ENCODE measurements around the gene NIPBL.

DNA sequence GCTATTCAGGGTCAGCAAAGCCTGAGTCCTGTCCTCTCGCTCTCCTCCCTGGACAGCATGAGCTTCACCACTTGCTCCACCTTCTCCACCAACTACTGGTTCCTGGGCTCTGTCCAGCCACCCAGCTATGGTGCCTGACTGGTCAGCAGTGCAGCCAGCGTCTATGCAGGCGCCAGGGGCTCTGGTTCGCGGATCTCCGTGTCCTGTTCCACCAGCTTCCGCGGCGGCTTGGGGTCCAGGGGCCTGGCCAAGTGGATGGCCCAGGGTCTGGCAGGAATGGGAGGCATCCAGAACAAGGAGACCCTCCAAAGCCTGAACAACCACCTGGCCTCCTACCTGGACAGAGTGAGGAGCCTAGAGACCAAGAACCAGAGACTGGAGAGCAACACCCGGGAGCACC, 8.6 kb downstream of the NIPBL start:
- TF ChIP-seq EP300 (IDR thresholded peaks at IDR 0.05; ENCODE audit: borderline replicate concordance) (no peak), CEBPB (IDR thresholded peaks at IDR 0.05) (no peak), YY1 (IDR thresholded peaks at IDR 0.05; ENCODE audit: low read depth) (no peak), TEAD4 (IDR thresholded peaks at IDR 0.05) (no peak), TAF1 (IDR thresholded peaks at IDR 0.05; ENCODE audit: low read depth) (no peak), CREB1 (IDR thresholded peaks at IDR 0.05; ENCODE audit: low read depth) (no peak), NFIC (IDR thresholded peaks at IDR 0.05) (no peak), TCF12 (IDR thresholded peaks at IDR 0.05; ENCODE audit: low read depth) (no peak), EGR1 (IDR thresholded peaks at IDR 0.05) (no peak)
- TF ChIP-seq, protein P1, sequence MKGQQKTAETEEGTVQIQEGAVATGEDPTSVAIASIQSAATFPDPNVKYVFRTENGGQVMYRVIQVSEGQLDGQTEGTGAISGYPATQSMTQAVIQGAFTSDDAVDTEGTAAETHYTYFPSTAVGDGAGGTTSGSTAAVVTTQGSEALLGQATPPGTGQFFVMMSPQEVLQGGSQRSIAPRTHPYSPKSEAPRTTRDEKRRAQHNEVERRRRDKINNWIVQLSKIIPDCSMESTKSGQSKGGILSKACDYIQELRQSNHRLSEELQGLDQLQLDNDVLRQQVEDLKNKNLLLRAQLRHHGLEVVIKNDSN (IDR thresholded peaks at IDR 0.05) = no peak
- TF ChIP-seq, protein P2, sequence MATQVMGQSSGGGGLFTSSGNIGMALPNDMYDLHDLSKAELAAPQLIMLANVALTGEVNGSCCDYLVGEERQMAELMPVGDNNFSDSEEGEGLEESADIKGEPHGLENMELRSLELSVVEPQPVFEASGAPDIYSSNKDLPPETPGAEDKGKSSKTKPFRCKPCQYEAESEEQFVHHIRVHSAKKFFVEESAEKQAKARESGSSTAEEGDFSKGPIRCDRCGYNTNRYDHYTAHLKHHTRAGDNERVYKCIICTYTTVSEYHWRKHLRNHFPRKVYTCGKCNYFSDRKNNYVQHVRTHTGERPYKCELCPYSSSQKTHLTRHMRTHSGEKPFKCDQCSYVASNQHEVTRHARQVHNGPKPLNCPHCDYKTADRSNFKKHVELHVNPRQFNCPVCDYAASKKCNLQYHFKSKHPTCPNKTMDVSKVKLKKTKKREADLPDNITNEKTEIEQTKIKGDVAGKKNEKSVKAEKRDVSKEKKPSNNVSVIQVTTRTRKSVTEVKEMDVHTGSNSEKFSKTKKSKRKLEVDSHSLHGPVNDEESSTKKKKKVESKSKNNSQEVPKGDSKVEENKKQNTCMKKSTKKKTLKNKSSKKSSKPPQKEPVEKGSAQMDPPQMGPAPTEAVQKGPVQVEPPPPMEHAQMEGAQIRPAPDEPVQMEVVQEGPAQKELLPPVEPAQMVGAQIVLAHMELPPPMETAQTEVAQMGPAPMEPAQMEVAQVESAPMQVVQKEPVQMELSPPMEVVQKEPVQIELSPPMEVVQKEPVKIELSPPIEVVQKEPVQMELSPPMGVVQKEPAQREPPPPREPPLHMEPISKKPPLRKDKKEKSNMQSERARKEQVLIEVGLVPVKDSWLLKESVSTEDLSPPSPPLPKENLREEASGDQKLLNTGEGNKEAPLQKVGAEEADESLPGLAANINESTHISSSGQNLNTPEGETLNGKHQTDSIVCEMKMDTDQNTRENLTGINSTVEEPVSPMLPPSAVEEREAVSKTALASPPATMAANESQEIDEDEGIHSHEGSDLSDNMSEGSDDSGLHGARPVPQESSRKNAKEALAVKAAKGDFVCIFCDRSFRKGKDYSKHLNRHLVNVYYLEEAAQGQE (IDR thresholded peaks at IDR 0.05; ENCODE audit: low read depth) = no peak
- TF ChIP-seq, protein P3, sequence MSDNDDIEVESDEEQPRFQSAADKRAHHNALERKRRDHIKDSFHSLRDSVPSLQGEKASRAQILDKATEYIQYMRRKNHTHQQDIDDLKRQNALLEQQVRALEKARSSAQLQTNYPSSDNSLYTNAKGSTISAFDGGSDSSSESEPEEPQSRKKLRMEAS (IDR thresholded peaks at IDR 0.05) = no peak
